CD4-positive, alpha-beta T cell (primary cell): Measurements from ENCODE around the gene KYNU. TPM values are rescaled to one million over a fixed set of nuclear protein-coding genes. Genes with fewer than 3 reads are reported as not detected.
"Not testable (repeated sequence)": the region's sequence is repeated elsewhere in the genome, so short reads cannot be mapped to it uniquely, and the experiment has no call there.

Experiments
- ATAC-seq: fragments of 200-7000 bp; cut with Tn5 transposase; one replicate; pipeline ENCODE4 v1.10.0; 2022; ENCODE audit warnings: mild to moderate bottlenecking; ENCODE audit not compliant: poor library complexity
- CTCF ChIA-PET: fragments of 350-600 bp; sonication (Branson Sonifier 250); formaldehyde crosslinking; loops from one replicate; lab custom pipeline; 2021; ENCODE audit warnings: antibody characterized with exemption, inconsistent platforms; lab: Charles Lee
- POLR2A ChIA-PET: fragments of 350-600 bp; sonication (Branson Sonifier 250); formaldehyde crosslinking; loops from one replicate; lab custom pipeline; 2021; ENCODE audit warnings: antibody characterized with exemption, inconsistent platforms; lab: Charles Lee
- DNase-seq, 14 experiments: peaks; one replicate each; pipeline ENCODE4 v3.0.0-alpha.2; 2013 to 2020; ENCODE audit warnings: mixed read lengths in 2 of 14
- H3K27ac ChIP-seq, 2 donors: one replicate each; pipeline versions ENCODE4 v1.5.1 to v1.7.0; 2013; ENCODE audit warnings: low read length in 2 of 2, low read depth in 1 of 2, mild to moderate bottlenecking in 1 of 2
- H3K27me3 ChIP-seq, 2 experiments: 1 replicate in 1 of 2; 2 replicates in 1 of 2; pipeline versions ENCODE4 v1.6.1 to v1.7.0; 2013; ENCODE audit warnings: low read length in 2 of 2, control low read depth in 1 of 2, mild to moderate bottlenecking in 1 of 2, moderate library complexity in 1 of 2; ENCODE audit not compliant: insufficient read depth in 2 of 2, control insufficient read depth in 1 of 2
- H3K36me3 ChIP-seq: one replicate; pipeline ENCODE4 v1.6.1; 2013; ENCODE audit warnings: low read length, control low read depth; ENCODE audit not compliant: insufficient read depth
- H3K4me1 ChIP-seq: one replicate; pipeline ENCODE4 v1.6.1; 2013; ENCODE audit warnings: low read length, control low read depth; ENCODE audit not compliant: insufficient read depth
- H3K4me3 ChIP-seq: one replicate; pipeline ENCODE4 v1.5.1; 2013; ENCODE audit warnings: mild to moderate bottlenecking, low read length, moderate library complexity
- H3K9me3 ChIP-seq, 2 experiments: 1 replicate in 1 of 2; 2 replicates in 1 of 2; pipeline versions ENCODE4 v1.6.1 to v1.7.0; 2013; ENCODE audit warnings: low read length in 2 of 2, mild to moderate bottlenecking in 2 of 2, control low read depth in 1 of 2, moderate library complexity in 1 of 2; ENCODE audit not compliant: control insufficient read depth in 1 of 2, insufficient read depth in 1 of 2
- H3K27ac Mint-ChIP-seq: one replicate; pipeline ENCODE4 v1.8.0; 2020; ENCODE audit warnings: mixed read lengths
- H3K27me3 Mint-ChIP-seq: one replicate; pipeline ENCODE4 v1.8.0; 2021; ENCODE audit warnings: mixed read lengths
- H3K36me3 Mint-ChIP-seq: one replicate; pipeline ENCODE4 v1.8.0; 2021; ENCODE audit warnings: low read depth, mixed read lengths
- H3K4me1 Mint-ChIP-seq: one replicate; pipeline ENCODE4 v1.8.0; 2021; ENCODE audit warnings: low read depth, mixed read lengths
- H3K4me3 Mint-ChIP-seq: one replicate; pipeline ENCODE4 v1.8.0; 2020; ENCODE audit warnings: mild to moderate bottlenecking, mixed read lengths
- H3K9me3 Mint-ChIP-seq: one replicate; pipeline ENCODE4 v1.8.0; 2020; ENCODE audit warnings: mixed read lengths
- intact Hi-C, 2 experiments: fragments of 100-400 bp; cut with DNase I in 1 of 2; cut with micrococcal nuclease in 1 of 2; formaldehyde crosslinking; loops; one replicate each; pipeline versions ENCODE4 v1.15.1 to v1.9.0; 2023 to 2025; cut with DNase I, micrococcal nuclease
- total RNA-seq, 174 experiments: library from RNA in 2 of 174; stranded (reverse) in 2 of 174; gene quantifications; one replicate each; pipeline ENCODE4 v1.2.3 and lab custom pipeline; 2021 to 2026
- TF ChIP-seq, protein P1 (sequence below): fragments of 200-600 bp; IDR thresholded peaks from one replicate; pipeline ENCODE4 v1.8.0; 2022; ENCODE audit warnings: antibody characterized with exemption, mild to moderate bottlenecking

The KYNU gene
- total RNA-seq, 2 experiments from 2014 or later: 0.38 to 0.50 TPM

GRCh38 chr2:142866426-142866825, 11.0 kb upstream of the KYNU start:
- POLR2A ChIA-PET: no interaction called here
- no peaks in the 10 kb centered on the region for H3K4me1 ChIP-seq

DNA sequence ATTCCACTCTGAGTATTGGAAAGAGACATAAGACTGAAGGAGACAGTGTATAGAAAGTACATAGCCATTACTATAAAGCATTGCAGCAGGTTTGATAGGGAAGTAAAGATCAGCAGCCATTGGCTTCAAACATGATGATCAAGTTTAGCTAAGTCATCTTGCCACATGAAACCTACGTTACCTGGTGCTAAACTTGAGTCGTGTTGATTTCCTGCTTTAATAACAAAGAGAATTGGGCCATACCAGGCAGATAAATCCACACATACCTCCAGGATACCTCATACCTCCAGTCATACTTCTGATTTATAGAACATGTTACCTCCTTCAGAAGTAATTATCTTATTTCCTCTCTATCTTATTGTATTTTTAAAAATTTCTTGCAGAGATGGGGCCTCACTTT, 10.3 kb upstream of the KYNU start:
- Histone ChIP-seq H3K4me1 (no peaks in the 10 kb centered on the region), H3K9me3 (no peaks in the 10 kb centered on the region), H3K36me3 (no peaks in the 10 kb centered on the region), H3K4me3 (no peak overlapping the region), H3K27me3 (peaks cover 0 to 2% of the 10 kb centered on the region in 2 experiments), H3K27ac (no peak overlapping the region)
- no peak overlapping the region for H3K27ac Mint-ChIP-seq
- ChIA-PET POLR2A (no interaction called here), CTCF (no interaction called here)
- DNase-seq (no peak), ATAC-seq (no peak)
- H3K4me1 Mint-ChIP-seq: no peaks in the 10 kb centered on the region
- TF ChIP-seq, protein P1, sequence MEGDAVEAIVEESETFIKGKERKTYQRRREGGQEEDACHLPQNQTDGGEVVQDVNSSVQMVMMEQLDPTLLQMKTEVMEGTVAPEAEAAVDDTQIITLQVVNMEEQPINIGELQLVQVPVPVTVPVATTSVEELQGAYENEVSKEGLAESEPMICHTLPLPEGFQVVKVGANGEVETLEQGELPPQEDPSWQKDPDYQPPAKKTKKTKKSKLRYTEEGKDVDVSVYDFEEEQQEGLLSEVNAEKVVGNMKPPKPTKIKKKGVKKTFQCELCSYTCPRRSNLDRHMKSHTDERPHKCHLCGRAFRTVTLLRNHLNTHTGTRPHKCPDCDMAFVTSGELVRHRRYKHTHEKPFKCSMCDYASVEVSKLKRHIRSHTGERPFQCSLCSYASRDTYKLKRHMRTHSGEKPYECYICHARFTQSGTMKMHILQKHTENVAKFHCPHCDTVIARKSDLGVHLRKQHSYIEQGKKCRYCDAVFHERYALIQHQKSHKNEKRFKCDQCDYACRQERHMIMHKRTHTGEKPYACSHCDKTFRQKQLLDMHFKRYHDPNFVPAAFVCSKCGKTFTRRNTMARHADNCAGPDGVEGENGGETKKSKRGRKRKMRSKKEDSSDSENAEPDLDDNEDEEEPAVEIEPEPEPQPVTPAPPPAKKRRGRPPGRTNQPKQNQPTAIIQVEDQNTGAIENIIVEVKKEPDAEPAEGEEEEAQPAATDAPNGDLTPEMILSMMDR: no peak
- H3K36me3 Mint-ChIP-seq: no peaks in the 10 kb centered on the region
- no peak overlapping the region for H3K4me3 Mint-ChIP-seq
- H3K27me3 Mint-ChIP-seq: no peaks in the 10 kb centered on the region
- intact Hi-C loops: no loop called here
- H3K9me3 Mint-ChIP-seq: no peaks in the 10 kb centered on the region

More at GRCh38 chr2:142866426-142866825, 11.0 kb upstream of the KYNU start:
- Histone ChIP-seq H3K4me3 (no peak overlapping the region), H3K27ac (no peak overlapping the region), H3K36me3 (no peaks in the 10 kb centered on the region), H3K9me3 (no peaks in the 10 kb centered on the region), H3K27me3 (peaks cover 0 to 2% of the 10 kb centered on the region in 2 experiments)
- CTCF ChIA-PET: no interaction called here
- Mint-ChIP-seq H3K9me3 (no peaks in the 10 kb centered on the region), H3K4me1 (no peaks in the 10 kb centered on the region), H3K27me3 (no peaks in the 10 kb centered on the region), H3K4me3 (no peak overlapping the region), H3K27ac (no peak overlapping the region), H3K36me3 (no peaks in the 10 kb centered on the region)
- intact Hi-C loops: no loop called here
- ATAC-seq (no peak), DNase-seq (no peak)
- TF ChIP-seq, protein P1: no peak

GRCh38 chr2:142868229-142868762, 9.2 kb upstream of the KYNU start:
- Histone ChIP-seq H3K36me3 (no peaks in the 10 kb centered on the region), H3K4me3 (no peak overlapping the region), H3K4me1 (no peaks in the 10 kb centered on the region), H3K27ac (no peak overlapping the region), H3K9me3 (no peaks in the 10 kb centered on the region), H3K27me3 (peaks cover 0 to 2% of the 10 kb centered on the region in 2 experiments)
- DNase-seq (peak in 3 of 14 experiments; percentile 23 to 71 (median 58)), ATAC-seq (no peak)
- H3K27me3 Mint-ChIP-seq: no peaks in the 10 kb centered on the region
- H3K36me3 Mint-ChIP-seq: no peaks in the 10 kb centered on the region
- ChIA-PET CTCF (no interaction called here), POLR2A (no interaction called here)
- H3K9me3 Mint-ChIP-seq: no peaks in the 10 kb centered on the region
- no peak overlapping the region for H3K4me3 Mint-ChIP-seq
- TF ChIP-seq, protein P1: no peak
- H3K27ac Mint-ChIP-seq: no peak overlapping the region
- no peaks in the 10 kb centered on the region for H3K4me1 Mint-ChIP-seq
- intact Hi-C loops: no loop called here

DNA sequence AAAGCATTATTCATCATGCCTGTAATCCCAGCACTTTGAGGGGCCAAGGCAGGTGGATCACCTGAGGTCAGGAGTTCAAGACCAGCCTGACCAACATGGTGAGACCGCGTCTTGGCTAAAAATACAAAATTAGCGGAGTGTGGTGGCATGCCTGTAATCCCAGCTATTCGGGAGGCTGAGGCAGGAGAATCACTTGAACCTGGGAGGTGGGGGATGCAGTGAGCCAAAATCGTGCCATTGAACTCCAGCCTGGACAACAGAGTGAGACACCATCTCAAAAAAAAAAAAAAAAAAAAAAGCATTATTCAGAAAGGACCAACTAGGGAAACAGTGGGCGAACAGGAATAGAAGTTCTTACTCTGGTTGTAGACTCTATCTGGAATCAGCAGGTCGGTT, 8.4 kb upstream of the KYNU start:
- H3K36me3 ChIP-seq: not testable (repeated sequence)

More for the DNA sequence above, 8.4 kb upstream of the KYNU start:
- H3K27me3 ChIP-seq, H3K27ac Mint-ChIP-seq, H3K4me1 ChIP-seq, DNase-seq, CTCF ChIA-PET, POLR2A ChIA-PET, H3K9me3 Mint-ChIP-seq, H3K36me3 Mint-ChIP-seq, H3K4me3 ChIP-seq, H3K27ac ChIP-seq, H3K27me3 Mint-ChIP-seq, intact Hi-C loops, H3K9me3 ChIP-seq, ATAC-seq, H3K4me1 Mint-ChIP-seq, H3K4me3 Mint-ChIP-seq: not testable (repeated sequence)
